PC-9 (cell line): Measurements from ENCODE around the gene FARP1. TPM values are rescaled to one million over a fixed set of nuclear protein-coding genes. Genes with fewer than 3 reads are reported as not detected.

ENCODE experiments used
- BruUV-seq: library from RNA; stranded (reverse); fragments of 400-500 nt; replicated peaks from 2 replicates; lab custom pipeline; 2021; lab: Mats Ljungman, UMichigan
- CTCF ChIA-PET: fragments of 300-600 bp; sonication (Branson Sonifier 250); formaldehyde crosslinking; loops from one replicate; lab custom pipeline; 2022; ENCODE audit warnings: antibody characterized with exemption; lab: Charles Lee
- POLR2A ChIA-PET: fragments of 300-600 bp; sonication (Branson Sonifier 250); formaldehyde crosslinking; loops from one replicate; lab custom pipeline; 2022; ENCODE audit warnings: antibody characterized with exemption; ENCODE audit not compliant: unreplicated experiment; lab: Charles Lee
- DNase-seq, 2 experiments: peaks; one replicate each; pipeline versions ENCODE4 v3.0.0 to v3.0.0-alpha.2; 2015 to 2022; ENCODE audit warnings: mixed read lengths in 1 of 2
- H2AFZ ChIP-seq: fragments of 200-600 bp; sonication (generic); 2 replicates; pipeline ENCODE4 v1.8.1; 2017; ENCODE audit warnings: antibody characterized with exemption
- H3F3A ChIP-seq: fragments of 200-600 bp; sonication (generic); 2 replicates; pipeline ENCODE4 v1.8.1; 2017; ENCODE audit warnings: antibody characterized with exemption, mild to moderate bottlenecking, low read depth; ENCODE audit not compliant: insufficient read depth
- H3K27ac ChIP-seq: fragments of 200-600 bp; sonication (generic); 2 replicates; pipeline ENCODE4 v1.6.1; 2016; ENCODE audit warnings: mixed run types
- H3K27me3 ChIP-seq: fragments of 200-600 bp; sonication (generic); 2 replicates; pipeline ENCODE4 v1.6.1; 2016; ENCODE audit warnings: low read depth, mixed run types; ENCODE audit not compliant: insufficient read depth
- H3K36me3 ChIP-seq: fragments of 200-600 bp; sonication (generic); 2 replicates; pipeline ENCODE4 v1.6.1; 2016; ENCODE audit warnings: low read depth, mixed run types
- H3K4me1 ChIP-seq: fragments of 200-600 bp; sonication (generic); replicated peaks from 2 replicates; pipeline ENCODE4 v1.6.1; 2016; ENCODE audit warnings: mixed run types; ENCODE audit not compliant: insufficient read depth
- H3K4me2 ChIP-seq: fragments of 200-600 bp; sonication (generic); 2 replicates; pipeline ENCODE4 v1.6.1; 2017; ENCODE audit warnings: mixed run types
- H3K4me3 ChIP-seq: fragments of 200-600 bp; sonication (generic); 2 replicates; pipeline ENCODE4 v1.6.1; 2016; ENCODE audit warnings: mixed run types
- H3K79me2 ChIP-seq: fragments of 200-600 bp; sonication (generic); 2 replicates; pipeline ENCODE4 v1.6.1; 2017; ENCODE audit warnings: low read depth, mixed run types
- H3K9me2 ChIP-seq: fragments of 200-600 bp; sonication (generic); 2 replicates; pipeline ENCODE4 v1.8.1; 2017; ENCODE audit warnings: mild to moderate bottlenecking; ENCODE audit not compliant: insufficient read depth
- H3K9me3 ChIP-seq: fragments of 200-600 bp; sonication (generic); 2 replicates; pipeline ENCODE4 v1.8.1; 2016; ENCODE audit warnings: low read depth; ENCODE audit not compliant: insufficient read depth
- H4K20me1 ChIP-seq: fragments of 200-600 bp; sonication (generic); 2 replicates; pipeline ENCODE4 v1.8.1; 2017; ENCODE audit not compliant: insufficient read depth
- EZH2 ChIP-seq: fragments of 200-600 bp; sonication (generic); IDR thresholded peaks from 2 replicates; pipeline ENCODE4 v1.8.0; 2017; ENCODE audit warnings: antibody characterized with exemption, low read depth
- intact Hi-C: fragments of 100-400 bp; cut with micrococcal nuclease; formaldehyde crosslinking; loops from one replicate; pipeline ENCODE4 v1.10.0; 2022; ENCODE audit not compliant: unreplicated experiment
- total RNA-seq: library from RNA; stranded (reverse); gene quantifications from 2 replicates; pipeline ENCODE4 v1.2.3, GENCODE V29; 2021
- TF ChIP-seq, protein P1 (sequence below): fragments of 200-600 bp; sonication (generic); conservative IDR thresholded peaks from 2 replicates; pipeline ENCODE4 v1.6.1; 2017; ENCODE audit warnings: mixed run types, antibody characterized with exemption, mild to moderate bottlenecking, moderate library complexity

FARP1 gene
- total RNA-seq, 1 experiment from 2014 or later: 62.1 TPM

DNA sequence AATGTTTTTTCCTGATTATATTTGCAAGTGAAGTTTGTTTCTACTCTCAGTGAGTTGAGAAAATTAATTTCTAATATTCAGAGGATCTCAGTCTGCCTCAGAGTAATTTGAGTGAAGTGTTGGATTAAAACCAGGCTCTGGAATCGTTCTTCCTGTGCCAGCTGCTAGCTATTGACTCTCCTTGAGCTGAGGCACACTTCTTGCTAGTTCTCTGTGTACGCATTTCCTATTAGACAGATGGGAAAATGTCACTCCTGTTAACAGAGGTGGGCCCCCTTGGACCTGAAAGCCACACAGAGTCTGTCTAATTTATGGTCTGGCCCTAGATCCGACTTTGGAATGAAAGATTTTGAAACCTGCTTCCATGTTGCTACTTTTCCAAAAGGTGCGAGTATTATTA lies 141.8 kb downstream of the FARP1 start:
- Histone ChIP-seq H3K79me2 (no peaks in the 10 kb centered on the region), H3K4me1 (no peaks in the 10 kb centered on the region), H3K4me2 (no peak overlapping the region), H3K9me3 (no peaks in the 10 kb centered on the region), H3K9me2 (no peaks in the 10 kb centered on the region), H3F3A (no peaks in the 10 kb centered on the region), H3K27me3 (no peaks in the 10 kb centered on the region), H3K27ac (no peak overlapping the region), H2AFZ (no peak overlapping the region), H3K36me3 (no peaks in the 10 kb centered on the region), H3K4me3 (no peak overlapping the region), H4K20me1 (no peaks in the 10 kb centered on the region)
- intact Hi-C loops: no loop called here
- ChIA-PET CTCF (interaction anchor here (0.6 kb wide), 1 partner anchor 1231 kb away, joined by 4 read pairs; no protein-coding TSS in a partner anchor), POLR2A (no interaction called here)
- BruUV-seq: no TSS peak
- TF ChIP-seq, protein P1, sequence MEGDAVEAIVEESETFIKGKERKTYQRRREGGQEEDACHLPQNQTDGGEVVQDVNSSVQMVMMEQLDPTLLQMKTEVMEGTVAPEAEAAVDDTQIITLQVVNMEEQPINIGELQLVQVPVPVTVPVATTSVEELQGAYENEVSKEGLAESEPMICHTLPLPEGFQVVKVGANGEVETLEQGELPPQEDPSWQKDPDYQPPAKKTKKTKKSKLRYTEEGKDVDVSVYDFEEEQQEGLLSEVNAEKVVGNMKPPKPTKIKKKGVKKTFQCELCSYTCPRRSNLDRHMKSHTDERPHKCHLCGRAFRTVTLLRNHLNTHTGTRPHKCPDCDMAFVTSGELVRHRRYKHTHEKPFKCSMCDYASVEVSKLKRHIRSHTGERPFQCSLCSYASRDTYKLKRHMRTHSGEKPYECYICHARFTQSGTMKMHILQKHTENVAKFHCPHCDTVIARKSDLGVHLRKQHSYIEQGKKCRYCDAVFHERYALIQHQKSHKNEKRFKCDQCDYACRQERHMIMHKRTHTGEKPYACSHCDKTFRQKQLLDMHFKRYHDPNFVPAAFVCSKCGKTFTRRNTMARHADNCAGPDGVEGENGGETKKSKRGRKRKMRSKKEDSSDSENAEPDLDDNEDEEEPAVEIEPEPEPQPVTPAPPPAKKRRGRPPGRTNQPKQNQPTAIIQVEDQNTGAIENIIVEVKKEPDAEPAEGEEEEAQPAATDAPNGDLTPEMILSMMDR: no peak
- DNase-seq: no peak

DNA sequence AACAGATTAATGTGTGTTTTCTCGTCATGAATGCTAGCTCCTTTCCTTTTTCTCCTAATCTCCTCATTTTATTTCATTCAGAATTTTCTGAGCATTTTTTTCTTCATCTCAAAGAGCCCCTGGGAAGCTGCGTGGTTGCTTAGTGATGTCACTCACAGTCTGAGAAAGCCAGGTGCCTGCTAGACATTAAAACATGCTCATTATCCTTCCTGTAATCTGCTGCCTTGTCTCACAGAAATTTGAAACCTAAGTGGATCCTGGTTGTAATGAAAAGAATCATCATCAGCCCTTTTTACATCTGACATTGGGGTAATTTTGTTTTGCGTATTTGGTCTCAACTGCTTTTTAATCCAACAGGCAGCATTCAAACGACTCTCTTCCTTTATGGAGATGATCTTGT lies 142.4 kb downstream of the FARP1 start:
- BruUV-seq: no TSS peak
- Histone ChIP-seq H4K20me1 (no peaks in the 10 kb centered on the region), H3K27ac (no peak overlapping the region), H3K79me2 (no peaks in the 10 kb centered on the region), H3K4me2 (no peak overlapping the region), H3K9me3 (no peaks in the 10 kb centered on the region), H3K4me1 (no peaks in the 10 kb centered on the region), H3K4me3 (no peak overlapping the region), H3K27me3 (no peaks in the 10 kb centered on the region), H2AFZ (no peak overlapping the region), H3K9me2 (no peaks in the 10 kb centered on the region), H3F3A (no peaks in the 10 kb centered on the region), H3K36me3 (no peaks in the 10 kb centered on the region)
- TF ChIP-seq, protein P1: no peak
- ChIA-PET POLR2A (no interaction called here), CTCF (no interaction called here)
- DNase-seq: no peak
- intact Hi-C loops: no loop called here

- Histone ChIP-seq H3K4me2 (no peak overlapping the region), H3K36me3 (no peaks in the 10 kb centered on the region), H3K9me3 (no peaks in the 10 kb centered on the region), H3K4me3 (no peak overlapping the region), H3K27me3 (no peaks in the 10 kb centered on the region), H3K4me1 (no peaks in the 10 kb centered on the region), H3K9me2 (no peaks in the 10 kb centered on the region), H3K79me2 (no peaks in the 10 kb centered on the region), H2AFZ (no peak overlapping the region), H4K20me1 (no peaks in the 10 kb centered on the region), H3K27ac (no peak overlapping the region), H3F3A (no peaks in the 10 kb centered on the region)
- no TSS peak for BruUV-seq
- CTCF ChIA-PET: no interaction called here
- TF ChIP-seq, protein P1: no peak
- TF ChIP-seq EZH2: no peak
- POLR2A ChIA-PET: no interaction called here
- intact Hi-C loops: no loop called here
- DNase-seq: no peak
Measured at GRCh38 chr13:98285852-98286594, 143.1 kb downstream of the FARP1 start.
